ENCODE measurements around the gene PDZD2.

PDZD2 gene

DNA sequence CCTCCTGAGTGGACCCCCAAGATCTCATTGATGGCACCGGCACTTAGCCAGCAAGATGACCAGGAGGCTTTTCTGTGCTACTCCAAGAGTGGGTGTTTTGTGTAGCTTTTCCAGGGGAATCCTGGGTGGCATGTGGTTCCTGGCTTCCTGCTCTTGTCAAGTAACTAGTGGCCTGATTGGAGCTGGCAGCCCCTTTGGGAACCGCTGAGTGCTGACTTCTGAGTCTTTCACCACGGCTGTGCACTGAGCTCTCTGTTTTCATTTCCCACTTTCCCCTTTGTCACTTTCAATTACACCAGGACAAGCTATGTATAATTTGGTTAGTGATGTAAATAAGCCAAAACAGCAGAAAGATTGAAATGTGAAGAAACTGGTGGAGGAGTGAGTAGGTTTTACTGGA, 279.8 kb downstream of the PDZD2 start:
- no peak for DNase-seq (ENCODE audit: low read depth)
- TF ChIP-seq, protein P1, sequence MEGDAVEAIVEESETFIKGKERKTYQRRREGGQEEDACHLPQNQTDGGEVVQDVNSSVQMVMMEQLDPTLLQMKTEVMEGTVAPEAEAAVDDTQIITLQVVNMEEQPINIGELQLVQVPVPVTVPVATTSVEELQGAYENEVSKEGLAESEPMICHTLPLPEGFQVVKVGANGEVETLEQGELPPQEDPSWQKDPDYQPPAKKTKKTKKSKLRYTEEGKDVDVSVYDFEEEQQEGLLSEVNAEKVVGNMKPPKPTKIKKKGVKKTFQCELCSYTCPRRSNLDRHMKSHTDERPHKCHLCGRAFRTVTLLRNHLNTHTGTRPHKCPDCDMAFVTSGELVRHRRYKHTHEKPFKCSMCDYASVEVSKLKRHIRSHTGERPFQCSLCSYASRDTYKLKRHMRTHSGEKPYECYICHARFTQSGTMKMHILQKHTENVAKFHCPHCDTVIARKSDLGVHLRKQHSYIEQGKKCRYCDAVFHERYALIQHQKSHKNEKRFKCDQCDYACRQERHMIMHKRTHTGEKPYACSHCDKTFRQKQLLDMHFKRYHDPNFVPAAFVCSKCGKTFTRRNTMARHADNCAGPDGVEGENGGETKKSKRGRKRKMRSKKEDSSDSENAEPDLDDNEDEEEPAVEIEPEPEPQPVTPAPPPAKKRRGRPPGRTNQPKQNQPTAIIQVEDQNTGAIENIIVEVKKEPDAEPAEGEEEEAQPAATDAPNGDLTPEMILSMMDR (IDR thresholded peaks at IDR 0.05; ENCODE audit: insufficient read depth, low read depth, low read length, missing control alignments): no peak
- H3K4me3 ChIP-seq (ENCODE audit: low read length): no peak overlapping the region

DNA sequence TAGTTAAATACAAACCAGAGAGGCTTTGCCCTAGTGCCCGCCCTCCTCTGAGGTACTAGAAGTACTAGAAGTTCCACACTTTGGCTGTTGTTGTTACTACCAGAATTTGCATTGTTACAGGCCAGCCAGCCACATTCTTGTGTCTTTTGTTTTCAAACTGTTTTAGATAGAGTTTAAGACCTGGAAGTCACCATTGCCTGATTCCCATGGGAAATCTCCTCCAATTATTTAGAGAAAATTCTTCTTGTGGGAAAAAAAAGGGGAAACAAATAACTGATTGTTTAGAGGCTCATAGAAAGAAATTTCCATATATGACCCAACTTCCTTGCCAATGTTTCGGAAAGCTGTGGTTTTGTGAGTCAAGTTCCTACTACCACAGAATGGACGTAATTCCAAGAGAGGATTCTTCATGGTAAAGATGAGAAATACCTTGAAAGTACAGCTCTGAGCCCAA, 282.9 kb downstream of the PDZD2 start:
- no peak overlapping the region for H3K4me3 ChIP-seq (ENCODE audit: low read length)
- TF ChIP-seq, protein P1 (IDR thresholded peaks at IDR 0.05; ENCODE audit: insufficient read depth, low read depth, low read length, missing control alignments): no peak
- DNase-seq (ENCODE audit: low read depth): peak; percentile 89

DNA sequence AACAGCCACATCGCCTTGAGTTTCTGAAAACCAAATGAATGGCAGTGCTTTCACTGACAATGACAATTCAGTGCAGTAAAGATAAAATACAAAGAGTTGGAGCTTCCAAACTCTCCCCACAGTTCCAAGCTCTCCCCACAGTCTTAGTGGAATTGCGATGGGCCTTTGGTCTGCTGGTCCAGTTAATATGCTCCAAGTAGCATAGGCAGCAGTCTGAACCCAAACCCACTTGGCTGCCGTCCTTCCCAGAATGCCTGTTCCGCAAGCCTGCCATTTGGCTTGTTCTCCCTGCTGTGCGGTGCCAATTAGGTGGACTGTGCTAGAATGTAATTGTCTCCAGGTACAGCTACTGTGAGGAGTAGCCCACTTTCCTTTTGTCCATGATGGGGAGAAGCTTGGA, 285.1 kb downstream of the PDZD2 start:
- TF ChIP-seq, protein P1 (IDR thresholded peaks at IDR 0.05; ENCODE audit: insufficient read depth, low read depth, low read length, missing control alignments): no peak
- DNase-seq (ENCODE audit: low read depth): no peak
- H3K4me3 ChIP-seq (ENCODE audit: low read length): no peak overlapping the region

GRCh38 chr5:31931874-31932273, 292.9 kb downstream of the PDZD2 start:
- TF ChIP-seq, protein P1 (IDR thresholded peaks at IDR 0.05; ENCODE audit: insufficient read depth, low read depth, low read length, missing control alignments): no peak
- DNase-seq (ENCODE audit: low read depth): no peak
- H3K4me3 ChIP-seq (ENCODE audit: low read length): no peak overlapping the region

DNA sequence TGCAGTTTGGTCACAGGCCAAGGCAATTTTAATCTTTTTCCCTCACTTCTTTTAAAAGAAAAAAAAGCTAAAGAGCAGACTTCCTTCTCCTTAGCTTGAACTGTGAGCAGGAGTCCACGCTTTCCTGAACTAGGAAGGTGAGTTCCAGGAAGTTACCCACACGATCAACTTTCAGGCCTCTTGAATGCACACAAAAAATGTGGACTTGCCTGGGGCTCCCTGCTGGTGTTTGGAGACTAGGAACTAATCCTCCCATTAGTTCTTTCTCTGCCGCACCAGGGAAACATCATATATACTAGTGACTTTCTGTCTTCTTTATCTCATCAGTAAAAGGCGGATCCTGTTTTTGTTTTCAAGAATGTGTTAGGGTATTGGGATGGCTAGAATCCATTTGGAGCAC, 295.2 kb downstream of the PDZD2 start:
- DNase-seq (ENCODE audit: low read depth): peak; percentile 50
- TF ChIP-seq, protein P1 (IDR thresholded peaks at IDR 0.05; ENCODE audit: insufficient read depth, low read depth, low read length, missing control alignments): no peak
- H3K4me3 ChIP-seq (ENCODE audit: low read length): no peak overlapping the region

GRCh38 chr5:31935496-31936369, 296.8 kb downstream of the PDZD2 start:
- peak; percentile 72 for DNase-seq (ENCODE audit: low read depth)
- peak overlapping the region; percentile 53 for H3K4me3 ChIP-seq (ENCODE audit: low read length)

More at GRCh38 chr5:31935496-31936369, 296.8 kb downstream of the PDZD2 start:
- TF ChIP-seq, protein P1 (IDR thresholded peaks at IDR 0.05; ENCODE audit: insufficient read depth, low read depth, low read length, missing control alignments): no peak

Data from epithelial cell of esophagus (primary cell).